ENCODE measurements around the gene DENND4A.
A peak's percentile ranks its signal among the peaks of the same experiment; 100 is the strongest.

The DENND4A gene

GRCh38 chr15:65792138-65792987 lies at the start of gene DENND4A:
Gene DENND4A (minus strand): TSS chr15:65792293. CDS start chr15:65756450, 35,843 bp downstream.
- peak; percentile 98 for DNase-seq

DNA sequence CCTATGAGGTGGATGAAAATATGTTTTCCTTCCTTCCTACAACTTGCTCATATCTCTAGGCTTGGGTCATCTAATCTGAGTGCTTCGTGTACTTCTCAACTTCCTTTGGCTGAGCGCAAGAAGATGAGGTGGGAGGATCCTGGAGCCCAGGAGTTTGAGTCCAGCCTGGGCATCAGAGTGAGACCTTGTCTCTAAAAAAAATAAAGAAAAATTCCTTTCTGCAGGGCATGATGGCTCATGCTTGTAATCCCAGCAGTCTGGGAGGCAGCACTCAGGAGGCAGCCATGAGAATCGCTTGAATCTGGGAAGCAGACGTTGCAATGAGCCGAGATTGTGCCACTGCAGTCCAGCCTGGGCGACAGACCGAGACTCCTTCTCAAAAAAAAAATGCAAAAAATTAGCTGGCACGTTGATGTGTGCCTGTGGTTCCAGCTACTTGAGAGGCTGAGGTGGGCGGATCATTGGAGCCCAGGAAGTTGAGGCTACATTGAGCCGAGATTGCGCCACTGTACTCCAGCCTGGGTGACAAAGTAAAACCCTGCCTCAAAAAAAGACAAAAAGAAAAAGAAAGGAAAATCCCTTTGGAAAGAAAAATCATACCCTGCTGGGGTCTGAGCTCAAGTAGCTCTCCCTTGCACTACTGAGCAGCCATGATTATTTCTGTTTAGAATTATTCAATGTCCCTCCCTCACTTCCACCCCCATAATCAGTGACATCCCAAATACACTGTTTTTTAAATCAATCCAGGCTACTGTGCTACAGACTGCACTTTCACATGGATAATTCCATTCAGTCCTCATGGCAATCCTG lies 49.2 kb upstream of the DENND4A start:
- no peak for DNase-seq

- no peak for DNase-seq
These were observed 47.9 kb upstream of the DENND4A start for GRCh38 chr15:65839985-65840384.

DNA sequence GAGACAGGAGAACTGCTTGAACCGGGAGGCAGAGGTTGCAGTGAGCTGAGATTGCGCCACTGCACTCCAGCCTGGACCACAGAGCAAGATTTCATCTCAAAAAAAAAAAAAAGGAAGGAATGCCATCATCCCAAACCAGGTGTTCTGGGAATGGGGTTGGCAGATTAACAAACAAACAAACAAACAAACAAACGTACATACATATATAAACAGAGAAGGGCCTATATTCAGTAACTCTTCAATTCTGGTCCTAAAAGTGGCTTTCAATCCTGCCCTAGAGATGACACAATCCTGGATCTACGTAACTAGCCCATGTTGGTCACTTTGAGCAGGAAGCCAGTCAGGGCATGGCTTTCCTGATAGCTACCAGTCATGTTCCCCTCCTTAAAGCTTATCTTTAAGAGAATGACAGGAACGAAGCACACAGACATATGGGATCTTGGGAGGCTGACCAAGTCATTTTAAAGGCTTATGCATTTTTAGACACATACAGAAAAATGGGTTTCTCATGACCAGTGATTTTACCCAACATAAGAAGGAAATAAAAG lies 47.3 kb upstream of the DENND4A start:
- DNase-seq = no peak

- DNase-seq = no peak
These were observed 45.5 kb upstream of the DENND4A start for GRCh38 chr15:65837301-65838294.

GRCh38 chr15:65836665-65837064 lies 44.6 kb upstream of the DENND4A start:
- no peak for DNase-seq

GRCh38 chr15:65835447-65835846 lies 43.4 kb upstream of the DENND4A start:
- DNase-seq = no peak

GRCh38 chr15:65834603-65835282 lies 42.6 kb upstream of the DENND4A start:
- no peak for DNase-seq

DNA sequence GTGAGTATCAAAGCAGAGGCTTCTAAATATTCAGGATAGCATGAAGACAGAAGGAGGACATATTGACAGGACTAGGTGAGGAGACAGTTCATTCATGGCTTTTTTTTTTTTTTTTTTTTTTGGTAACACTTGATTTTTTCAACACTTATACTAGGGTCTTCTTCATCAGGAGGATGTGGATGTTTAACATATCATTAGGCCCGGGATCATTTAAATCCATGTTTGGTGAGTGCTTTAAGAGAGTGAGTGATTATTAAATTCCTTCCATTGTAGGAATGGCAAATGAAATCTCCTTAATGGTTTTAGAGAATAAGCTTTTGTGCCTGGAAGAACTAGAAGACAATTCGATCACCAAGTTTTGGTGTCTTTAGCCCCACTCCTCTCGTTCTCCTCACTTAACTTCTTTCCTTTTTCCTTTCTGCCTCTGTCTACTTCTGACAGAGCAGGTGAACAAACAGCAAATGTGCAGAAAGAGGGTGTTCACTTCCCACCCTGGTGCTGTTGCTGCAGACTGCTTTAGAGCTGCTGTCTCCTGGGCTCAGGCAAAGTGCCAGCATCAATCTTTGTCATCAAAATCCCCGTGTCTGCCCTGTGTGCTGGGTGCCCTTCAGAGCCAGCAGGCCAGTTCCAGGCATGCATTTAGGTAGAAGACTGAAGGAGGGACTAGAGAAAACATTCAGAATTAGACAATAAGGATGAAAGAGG lies 41.6 kb upstream of the DENND4A start:
- DNase-seq = peak; percentile 53

DNA sequence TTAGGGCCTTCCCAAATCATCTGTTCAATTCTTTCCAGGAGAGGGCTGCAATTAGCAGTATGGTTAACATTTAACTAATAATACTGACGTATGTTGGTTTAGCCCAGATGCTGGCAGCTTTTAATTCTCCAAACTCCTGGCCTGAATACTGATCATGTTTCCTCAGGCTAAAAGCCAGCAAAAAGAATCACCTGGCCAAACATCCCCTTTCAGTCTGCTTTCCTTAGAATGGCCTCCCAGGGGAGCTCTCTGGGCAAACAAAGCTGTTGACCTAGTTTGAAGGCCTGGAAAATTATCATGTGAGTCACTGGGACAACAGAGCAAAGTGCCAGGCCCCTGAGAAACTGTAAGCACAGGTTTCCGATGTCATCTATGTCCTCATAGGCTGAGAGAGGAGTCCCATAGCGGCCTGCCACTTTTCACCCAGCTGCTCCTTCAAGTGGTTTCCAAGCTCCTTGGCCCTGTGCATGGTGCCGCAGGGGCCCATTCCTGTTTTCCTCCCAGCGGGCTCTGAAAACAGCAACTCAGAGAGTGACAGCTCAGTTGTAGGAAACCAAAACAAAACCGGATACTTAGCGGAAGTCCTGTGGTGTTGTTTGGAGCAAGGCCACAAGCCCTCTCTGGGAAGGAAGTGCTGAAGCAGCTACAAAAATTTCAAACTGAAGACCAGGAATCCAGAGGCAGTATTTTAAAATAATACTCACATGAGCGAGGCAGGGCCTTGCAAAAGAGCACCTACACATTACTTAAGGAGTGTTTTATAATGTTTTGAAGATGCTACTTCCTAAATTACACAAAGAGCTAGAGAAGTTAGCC lies 40.7 kb upstream of the DENND4A start:
- peak; percentile 63 for DNase-seq

DNA sequence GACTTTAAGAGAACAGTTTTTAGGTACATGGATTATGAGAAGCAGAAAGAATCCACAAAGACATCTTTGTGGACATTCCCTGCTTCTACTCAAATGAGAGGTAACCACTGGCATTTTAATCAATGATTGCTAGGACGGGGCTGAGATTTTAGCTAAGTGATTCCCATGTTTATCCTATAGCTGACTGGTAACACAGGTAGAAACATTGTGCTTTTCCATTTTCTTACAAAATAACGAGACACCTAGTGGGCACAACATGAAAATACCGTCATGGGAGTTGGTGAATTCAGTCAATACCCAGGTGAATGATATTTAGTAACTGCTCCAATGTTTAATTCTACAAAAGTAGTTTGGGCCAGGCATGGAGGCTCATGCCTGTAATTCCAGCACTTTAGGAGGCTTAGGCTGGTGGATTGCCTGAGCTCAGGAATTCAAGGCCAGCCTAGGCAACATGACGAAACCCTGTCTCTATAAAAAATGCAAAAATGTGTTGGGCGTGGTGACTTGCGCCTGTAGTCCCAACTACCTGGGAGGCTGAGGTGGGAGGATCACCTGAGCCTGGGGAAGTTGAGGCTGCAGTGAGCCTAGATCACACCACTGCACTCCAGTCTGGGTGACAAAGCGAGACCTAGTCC lies 37.2 kb upstream of the DENND4A start:
- DNase-seq = no peak

GRCh38 chr15:65828585-65828984 lies 36.5 kb upstream of the DENND4A start:
- no peak for DNase-seq

- DNase-seq = no peak
These were observed 35.0 kb upstream of the DENND4A start for GRCh38 chr15:65827065-65827464.

DNA sequence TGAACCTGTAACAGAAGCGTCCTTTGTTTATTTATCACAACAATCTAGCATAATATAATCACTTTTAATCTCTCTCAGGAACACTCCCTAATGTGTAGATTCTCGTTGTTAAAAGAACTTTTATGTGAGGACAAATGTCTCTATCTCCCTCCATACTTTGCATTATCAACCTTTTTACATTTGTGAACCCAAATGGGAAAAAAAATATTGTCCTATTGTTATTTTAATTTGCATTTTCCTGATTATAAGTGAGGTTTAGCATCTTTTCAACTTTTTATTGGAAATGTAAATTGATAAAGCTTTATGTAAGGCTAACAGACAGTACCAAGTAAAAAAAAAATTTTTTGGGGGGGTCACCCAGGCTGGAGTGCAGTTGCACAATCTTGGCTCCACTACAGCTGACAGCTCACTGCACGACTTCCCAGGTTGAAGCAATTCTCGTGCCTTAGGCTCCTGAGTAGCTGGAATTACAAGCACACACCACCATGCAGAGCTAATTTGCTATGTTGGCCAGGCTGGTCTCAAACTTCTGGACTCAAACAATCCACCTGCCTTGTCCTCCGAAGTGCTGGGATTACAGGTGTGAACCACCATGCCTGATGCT lies 33.0 kb upstream of the DENND4A start:
- DNase-seq = no peak

GRCh38 chr15:65824031-65824743 lies 32.1 kb upstream of the DENND4A start:
- no peak for DNase-seq

- no peak for DNase-seq
These were observed 30.2 kb upstream of the DENND4A start for GRCh38 chr15:65822316-65822715.

GRCh38 chr15:65821070-65821469 lies 29.0 kb upstream of the DENND4A start:
- no peak for DNase-seq

GRCh38 chr15:65819563-65819960 lies 27.5 kb upstream of the DENND4A start:
- DNase-seq = no peak
